GM19023 (cell line): ENCODE measurements around the gene FBXL13.
"Not testable (repeated sequence)": the region's sequence is repeated elsewhere in the genome, so short reads cannot be mapped to it uniquely, and the experiment has no call there.

Experiments used
- ATAC-seq: cut with Tn5 transposase; IDR thresholded peaks from one replicate; pipeline ENCODE4 v1.9.1; 2021; ENCODE audit warnings: mild to moderate bottlenecking, moderate library complexity; ENCODE audit not compliant: unreplicated experiment

FBXL13 gene

DNA sequence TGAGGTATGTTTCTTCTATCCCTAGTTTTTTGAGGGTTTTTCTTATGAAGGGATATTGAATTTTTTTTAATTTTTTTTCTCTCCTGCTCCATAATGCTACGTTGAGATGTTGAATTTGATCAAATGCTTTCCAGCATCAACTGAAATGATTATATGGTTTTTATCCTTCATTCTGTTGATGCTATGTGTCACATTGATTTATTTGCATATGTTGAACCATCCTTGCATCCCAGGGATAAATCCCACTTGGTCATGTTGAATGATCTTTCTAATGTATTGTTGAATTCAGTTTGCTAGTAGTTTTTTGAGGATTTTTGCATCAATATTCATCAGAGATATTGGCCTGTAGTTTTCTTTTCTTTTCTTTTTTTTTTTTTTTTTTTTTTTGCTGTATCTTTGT, 171.0 kb downstream of the FBXL13 start:
- ATAC-seq: not testable (repeated sequence)

DNA sequence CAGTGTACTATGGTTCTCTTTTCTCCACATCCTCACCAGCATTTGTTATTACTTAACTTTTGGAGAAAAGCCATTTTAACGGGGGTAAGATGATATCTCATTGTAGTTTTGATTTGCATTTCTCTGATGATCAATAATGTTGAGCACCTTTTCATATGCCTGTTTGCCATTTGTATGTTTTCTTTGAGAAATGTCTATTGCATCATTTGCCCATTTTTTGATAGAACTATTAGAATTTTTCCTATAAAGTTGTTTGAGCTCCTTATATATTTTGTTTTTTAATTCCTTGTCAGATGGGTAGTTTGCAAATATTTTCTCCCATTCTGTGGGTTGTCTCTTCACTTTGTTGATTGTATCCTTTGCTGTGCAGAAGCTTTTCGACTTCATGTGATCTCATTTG, 172.5 kb downstream of the FBXL13 start:
- not testable (repeated sequence) for ATAC-seq

DNA sequence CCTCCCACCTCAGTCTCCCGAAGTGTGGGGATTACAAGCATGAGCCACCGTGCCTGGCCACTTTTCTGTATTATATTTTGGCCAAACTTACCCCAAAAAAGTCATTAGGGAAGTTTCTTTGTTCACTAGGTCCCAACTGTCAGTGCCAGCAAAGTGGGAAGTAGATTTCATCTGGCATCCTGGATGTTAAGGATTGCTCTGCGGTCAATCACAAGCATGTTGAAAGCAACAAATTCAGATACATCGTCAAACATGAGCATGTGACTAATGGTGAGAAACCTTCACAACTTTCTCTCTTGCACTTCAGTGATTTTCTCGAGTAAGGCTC, 176.1 kb downstream of the FBXL13 start:
- ATAC-seq: no peak

DNA sequence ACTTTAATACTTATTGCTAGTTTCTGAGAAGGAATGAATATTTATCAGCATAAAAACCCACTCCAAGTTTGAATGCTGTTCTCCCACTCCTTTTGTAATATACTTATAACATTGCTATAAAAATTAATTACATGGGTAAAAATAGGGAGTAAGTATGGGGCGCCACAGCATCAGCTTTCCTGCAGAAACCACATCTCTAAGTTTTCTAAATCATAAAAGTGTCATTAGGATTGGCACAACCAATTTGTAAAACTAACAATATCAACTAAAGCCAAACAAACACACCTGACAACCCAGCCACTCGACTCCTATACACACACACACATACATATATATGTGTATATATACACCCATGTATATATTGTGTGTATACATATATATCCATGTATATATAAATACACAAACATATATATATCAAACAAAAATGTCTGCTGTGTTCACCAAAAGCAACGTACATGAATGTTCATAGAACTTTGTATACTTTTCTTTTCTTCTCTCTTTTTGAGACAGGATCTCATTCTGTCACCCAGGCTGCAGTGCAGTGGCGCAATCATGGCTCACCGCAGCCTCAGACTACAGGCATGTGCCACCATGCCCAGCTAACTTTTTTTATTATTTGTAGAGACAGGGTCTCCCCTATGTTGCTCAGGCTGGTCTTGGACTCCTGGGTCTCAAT, 176.6 kb downstream of the FBXL13 start:
- ATAC-seq: no peak

DNA sequence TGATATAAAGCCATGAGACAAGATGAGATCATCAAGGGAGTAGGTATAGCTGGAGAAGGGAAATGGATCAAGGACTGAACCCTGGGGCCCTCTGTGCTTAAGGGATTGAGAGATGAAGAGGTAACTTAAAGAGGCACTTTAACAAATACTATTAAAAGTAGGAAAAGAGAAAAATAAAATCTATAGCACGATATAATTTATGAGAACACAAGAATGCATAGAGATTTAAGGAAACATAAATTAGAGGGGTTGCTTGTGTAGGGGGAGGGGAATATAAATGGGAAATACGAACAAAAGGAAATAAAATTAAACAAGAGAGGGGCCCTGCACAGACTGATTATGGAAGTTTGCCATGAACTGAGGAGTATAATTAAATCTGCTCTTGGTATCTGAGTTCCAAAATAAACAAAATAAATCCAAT, 177.4 kb downstream of the FBXL13 start:
- no peak for ATAC-seq

DNA sequence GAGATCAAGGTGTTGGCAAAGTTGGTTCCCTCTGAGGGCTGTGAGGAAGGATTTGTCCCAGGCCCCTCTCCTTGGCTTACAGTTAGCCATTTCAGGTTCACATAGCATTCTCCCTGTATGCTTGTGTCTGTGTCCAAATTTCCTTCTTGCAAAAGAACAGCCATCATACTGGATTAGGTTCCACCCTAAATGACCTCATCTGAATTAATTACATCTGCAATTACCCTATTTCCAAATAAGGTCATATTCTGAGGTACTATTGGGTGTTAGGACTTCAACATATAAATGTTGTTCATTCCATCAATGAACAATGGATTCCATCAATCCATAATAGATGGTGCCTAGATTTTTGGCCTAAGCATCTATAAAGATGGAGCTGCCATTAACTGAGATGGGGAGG, 178.0 kb downstream of the FBXL13 start:
- ATAC-seq: no peak

DNA sequence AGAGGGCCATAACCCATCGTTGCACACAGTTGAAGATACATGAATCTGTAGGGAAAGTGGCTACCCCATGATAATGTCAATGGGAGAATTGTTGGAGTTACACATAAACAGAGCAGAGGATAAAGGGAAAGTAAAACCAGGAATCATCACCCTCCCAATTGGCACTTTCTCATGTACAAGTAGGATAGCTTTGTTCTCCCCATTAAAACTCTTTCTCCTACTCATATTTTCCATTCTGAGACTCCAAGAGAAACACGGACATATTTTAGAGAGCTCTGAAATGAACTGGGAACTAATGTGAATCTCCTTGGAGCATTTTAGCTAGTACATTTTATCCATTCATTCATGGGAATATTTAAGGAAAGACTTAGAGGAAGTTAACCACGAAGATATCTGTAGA, 179.0 kb downstream of the FBXL13 start:
- ATAC-seq: no peak

DNA sequence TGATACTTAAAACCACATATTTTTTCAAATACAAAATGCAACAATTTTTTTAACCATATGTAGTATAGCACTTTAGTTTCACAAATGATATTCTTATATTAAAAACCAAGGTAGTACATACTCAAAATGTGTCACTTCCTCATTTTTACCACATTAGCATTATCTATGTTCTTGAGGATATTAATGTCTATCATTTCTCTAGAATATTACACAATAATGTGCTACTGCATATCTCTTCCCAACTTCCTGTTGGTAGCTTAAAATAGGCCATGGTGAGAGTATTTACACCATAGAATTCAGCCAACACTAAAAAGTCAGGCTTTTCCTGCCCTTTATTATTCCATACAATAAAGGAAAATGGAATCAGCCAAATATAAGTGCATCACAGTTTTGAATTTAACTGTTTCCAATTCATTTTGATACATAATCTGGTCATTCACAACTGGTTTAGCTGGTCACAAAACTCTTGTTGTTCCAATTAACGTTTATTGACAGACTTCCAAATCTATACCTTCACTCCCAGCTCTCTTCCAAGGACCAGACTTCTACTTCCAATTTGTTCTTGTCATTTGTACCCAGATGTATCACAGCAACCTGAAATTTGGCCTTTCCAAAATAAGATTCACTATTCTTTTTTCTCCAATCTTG, 181.8 kb downstream of the FBXL13 start:
- ATAC-seq: no peak

DNA sequence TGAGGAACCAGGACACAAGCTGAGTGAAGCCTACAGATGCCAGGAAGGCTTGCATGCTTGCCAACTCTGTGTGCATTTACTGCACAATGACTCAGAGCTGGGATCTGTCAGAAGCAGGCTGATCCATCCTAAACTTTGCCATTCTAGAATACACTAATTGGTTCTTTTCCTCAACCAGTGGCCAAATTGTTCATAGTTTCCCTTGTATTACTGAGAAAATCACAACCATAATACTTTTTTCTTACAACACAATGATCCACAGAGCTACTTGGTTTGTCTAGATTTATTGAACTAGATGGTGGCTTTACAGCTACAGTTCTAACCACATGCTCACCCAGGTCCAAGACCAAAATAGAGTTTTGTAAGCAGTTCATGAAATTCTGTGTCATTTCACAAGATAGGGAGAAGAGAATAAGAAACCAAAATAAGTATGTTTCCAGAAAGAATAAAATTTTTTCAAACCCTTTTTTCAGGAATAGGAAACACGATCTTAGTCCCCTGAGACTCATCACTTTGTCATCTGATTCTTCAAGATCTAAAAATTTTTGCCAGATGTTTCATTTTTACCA, 182.8 kb downstream of the FBXL13 start:
- no peak for ATAC-seq

DNA sequence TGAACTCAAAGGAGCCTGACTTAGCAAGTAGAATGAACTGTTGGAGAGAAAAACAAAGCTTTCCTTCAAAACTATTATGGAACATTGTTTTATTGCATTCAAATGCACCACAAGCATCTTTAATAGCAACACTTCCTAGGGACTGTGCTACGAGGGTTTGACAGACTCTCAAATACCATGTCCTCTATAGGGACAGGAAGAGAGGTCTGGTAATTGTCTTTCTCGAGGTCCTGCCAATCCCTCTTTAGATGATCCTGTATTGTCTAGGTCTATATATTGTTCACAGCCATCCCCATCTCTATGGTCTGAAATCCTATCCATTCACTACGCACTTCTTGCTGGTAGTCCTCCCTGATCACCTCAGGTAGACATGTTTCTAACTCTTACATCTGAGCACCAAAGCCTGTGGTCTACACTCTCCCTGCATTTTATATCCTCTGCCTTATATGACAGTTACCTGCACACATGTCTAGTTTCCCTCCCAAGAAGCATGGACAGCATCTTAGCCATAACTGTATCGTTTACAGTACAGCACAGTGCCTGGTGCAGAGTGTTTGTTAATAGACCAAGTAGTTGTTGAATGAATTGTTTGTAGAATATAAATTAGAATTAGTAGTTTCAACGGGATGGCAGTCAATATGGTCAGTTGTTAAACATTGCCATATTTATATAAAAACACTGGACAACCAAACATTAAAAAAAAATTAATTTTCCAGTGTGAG, 183.5 kb downstream of the FBXL13 start:
- ATAC-seq: no peak

DNA sequence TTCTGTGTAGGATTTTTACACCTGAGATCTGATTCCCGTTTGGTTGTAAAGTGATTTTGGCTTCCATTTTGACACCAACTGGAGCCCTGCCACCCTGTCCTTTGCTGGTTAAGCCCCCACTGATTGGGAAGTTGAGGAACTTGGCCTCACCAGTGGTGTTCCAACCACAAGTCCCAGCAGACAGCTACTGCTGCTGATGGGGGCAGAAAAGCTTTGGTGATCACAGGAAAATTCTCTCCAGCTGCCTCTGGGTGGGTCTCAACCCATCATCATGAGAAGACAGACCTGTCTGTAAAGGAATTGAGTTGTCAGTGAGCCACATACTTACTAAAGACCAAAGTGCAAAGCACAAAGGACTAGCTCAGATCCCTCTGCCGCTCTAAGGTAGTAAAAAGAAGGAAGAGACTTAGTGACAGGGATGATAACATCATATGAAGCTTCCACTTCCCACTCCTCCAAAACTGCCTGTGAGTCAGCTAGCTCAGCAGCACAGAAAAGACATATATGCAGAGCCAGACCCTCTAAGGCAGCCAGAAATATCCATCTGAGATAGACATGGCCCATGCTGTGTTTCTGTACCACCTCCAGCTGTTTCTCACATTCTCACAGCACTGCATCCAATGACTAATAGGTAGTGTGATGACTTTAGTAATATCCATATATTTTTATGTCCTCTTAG, 184.2 kb downstream of the FBXL13 start:
- no peak for ATAC-seq

DNA sequence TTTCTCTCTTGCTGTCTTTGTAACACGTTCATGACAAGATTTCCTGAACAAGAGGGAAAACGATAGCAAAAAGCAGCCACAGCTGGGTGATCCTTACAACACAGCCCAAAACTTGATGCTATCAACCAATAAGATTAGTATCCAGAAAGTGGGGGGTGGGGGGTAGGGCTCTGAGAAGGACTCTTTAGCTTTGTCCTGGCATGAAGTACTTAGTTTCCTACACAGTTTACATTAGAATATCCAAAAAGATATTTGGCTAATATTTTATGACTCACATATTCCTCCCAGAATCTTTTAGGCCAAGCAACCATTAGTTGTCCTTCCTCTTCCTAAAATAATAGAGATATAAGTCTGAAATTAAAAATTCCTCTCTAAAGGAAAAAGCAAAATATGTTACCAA, 184.7 kb downstream of the FBXL13 start:
- no peak for ATAC-seq

DNA sequence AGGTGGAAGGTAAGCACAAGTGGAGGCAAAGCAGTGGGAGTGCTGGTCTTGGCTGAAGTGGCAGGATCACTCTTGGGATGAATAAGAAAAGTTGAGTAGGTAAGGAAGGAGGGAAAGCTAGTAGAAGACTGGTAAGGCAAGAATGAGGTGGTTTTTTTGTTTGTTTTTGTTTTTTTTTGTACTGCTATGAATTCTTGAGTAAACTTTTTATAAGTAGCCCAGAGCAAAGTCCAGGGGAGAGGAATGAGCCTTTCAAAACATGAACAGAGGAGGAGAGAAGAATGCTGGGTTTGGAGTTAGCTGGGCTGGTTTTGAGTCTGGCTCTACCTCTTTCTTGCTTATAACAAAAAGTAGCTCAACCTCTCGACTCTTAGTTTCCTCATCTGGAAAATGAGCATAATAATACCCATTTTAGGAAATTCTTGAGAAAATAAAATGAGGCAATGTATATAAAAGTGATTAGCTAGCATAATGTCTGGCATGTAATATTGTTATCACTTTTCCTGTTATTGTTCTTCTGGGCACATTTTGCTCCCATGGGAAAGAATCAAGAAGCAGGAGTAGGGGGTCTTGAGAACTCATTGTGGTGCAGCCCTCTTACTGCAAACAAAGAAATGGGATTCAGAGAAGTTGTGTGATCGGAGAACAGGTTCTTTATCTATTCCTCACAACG, 185.9 kb downstream of the FBXL13 start:
- ATAC-seq: no peak

DNA sequence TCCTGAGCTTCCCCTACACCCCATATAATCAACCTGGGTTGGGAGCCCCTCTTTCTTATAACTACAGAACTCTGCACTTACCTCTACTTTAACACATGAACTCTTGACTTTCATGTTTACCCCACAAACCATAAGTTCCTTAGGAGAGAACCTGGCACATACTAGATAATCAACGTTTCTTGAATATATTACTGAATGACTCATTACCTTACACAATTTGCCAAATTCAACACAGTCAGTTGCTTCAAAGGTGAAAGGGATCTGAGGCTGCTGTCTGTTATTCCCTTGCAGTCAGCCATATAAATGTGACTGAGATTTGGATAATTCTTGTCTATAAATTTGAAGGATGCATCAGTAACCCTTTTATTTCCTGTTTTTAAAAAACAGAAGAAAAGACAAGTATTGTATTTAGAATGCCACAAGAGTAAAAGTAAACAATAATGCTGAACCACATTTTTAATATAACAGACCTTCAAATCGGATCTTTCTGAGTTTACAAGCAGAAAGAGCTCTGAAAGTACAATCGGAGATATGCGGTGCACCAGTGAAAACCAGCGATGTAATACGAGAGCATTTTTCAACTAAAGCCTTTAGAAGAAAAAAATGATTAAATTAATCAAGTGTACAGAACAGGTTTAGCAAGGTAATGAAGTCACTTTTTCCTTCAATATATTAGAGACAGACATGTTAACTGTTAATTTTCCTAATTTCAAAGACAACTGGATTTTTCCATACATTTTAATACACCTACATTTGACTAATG, 191.3 kb downstream of the FBXL13 start:
- ATAC-seq: no peak

DNA sequence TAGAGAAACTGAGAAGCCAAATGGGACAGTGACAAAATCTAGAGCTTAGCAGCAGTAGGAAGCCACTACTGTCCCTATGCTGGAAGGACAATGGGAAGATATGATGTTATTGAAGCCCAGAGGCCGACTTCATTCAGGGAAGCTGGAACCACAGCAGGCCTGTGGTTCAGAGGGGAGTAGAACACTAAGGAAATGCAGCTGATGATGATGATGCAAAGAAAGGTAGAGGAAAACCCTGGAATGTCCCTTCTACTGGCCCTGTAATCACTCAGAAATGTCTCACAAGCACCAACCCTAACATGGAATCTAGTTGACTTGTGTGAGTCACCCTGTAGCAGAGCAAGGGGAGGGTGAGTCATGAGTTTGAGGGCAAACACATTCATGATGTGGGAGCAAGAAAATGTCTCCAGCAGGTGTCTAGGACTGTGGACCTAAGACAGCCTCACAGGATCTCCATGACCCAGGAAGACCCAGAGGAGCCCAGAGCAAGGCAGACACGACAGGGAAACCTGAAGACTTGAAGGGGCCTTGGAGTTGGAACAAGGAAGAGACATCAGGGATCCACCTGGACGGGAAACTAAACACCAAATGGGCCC, 198.8 kb downstream of the FBXL13 start:
- ATAC-seq: no peak

DNA sequence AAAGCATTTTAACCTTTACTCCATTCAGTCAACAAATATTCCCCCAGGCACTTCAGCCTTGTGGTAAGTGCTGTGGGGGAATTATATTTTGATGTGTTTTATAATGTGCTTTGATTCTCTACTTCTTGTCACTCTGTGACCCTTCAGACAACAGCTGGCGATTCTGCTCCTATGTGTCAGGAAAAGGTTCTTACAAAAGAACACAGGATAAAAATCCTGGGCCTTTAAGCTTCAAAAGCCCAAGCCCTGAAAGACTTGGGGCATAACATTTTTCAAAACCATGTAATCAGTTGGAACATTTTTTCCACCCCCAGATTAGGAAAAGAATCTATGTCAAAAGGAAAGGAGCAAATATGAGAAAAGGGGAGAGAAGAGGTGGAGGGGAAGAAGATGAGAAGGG, 199.6 kb downstream of the FBXL13 start:
- no peak for ATAC-seq

DNA sequence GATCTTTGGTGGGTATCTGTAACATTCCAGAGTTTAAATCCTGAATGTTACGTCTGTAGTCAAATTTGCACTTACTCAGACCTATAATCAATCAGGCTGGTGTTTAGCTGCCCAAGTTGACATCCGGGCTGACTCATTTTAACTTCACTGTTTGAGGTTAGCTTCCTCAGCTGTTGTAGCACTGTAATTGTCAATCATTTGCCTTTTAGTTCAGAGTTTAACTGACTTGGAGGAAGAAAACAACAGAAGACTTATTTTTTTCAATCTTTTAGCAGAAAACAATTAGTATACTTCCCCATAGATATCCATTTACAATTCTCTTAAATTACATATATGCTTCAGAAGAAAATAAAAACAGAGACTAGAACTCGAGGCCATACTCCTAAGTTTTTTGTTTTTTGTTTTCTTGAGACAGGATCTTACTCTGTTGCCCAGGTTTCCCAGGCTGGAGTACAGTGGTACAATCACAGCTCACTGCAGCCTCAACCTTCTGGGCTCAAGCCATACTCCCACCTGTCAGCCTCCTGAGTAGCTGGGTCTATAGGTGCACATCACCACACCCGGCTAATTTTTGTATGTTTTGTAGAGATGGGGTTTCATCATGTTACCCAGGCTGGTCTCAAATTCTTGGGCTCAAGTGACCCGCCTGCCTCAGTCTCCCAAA, 200.3 kb downstream of the FBXL13 start:
- ATAC-seq: peak; percentile 98

DNA sequence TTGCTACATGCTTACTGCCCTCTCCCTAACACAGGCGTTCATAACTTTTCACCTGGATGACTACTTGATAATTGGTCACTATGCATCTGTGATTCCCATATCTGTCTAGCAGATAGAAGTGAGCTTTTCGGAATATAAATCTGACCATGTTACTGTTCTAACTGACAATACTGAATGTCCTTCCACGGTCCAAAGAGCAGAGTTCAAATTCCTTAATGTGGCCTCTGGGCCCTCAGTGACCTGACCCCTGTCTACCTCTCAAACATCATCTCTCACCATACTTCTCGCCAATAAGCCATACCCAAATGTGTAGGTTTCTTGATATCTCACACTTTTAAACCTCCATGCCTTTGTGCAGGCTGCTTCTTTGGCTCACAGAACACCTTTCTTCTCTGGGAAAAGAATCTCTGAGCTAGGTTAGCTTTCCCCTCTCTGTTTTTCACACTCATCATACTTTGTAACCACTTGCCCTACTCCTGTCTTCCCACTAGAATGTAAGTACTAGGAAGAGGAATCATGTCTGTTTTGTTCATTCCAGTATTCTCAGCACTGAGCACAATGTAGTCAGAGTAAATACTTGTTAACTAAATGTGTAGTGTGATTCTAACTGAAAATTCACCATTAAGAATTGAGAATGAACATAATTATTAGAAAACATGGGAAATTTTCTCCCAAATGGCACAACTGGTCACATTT, 201.0 kb downstream of the FBXL13 start:
- ATAC-seq: peak; percentile 25

DNA sequence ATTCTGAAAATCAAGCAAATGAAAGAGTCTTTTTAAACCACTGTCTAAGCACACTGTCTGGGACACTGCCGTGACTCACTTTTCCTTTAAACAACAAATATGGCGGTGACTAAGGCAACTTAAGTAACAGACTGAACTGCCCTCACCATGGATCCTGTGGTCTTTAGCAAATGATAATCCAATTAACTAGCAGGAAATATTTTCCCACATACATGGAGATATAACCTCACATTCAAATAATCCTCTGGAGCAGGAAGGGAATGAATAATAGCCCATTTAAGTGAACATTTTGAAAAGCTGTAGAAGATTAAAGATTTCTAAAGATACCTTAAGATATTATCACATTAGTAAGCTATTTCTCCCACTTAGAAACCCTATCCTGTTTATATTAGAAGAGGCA, 202.1 kb downstream of the FBXL13 start:
- no peak for ATAC-seq
